HG03378 (cell line): ENCODE measurements around the gene TARBP1.
"Not testable (repeated sequence)": the region's sequence is repeated elsewhere in the genome, so short reads cannot be mapped to it uniquely, and the experiment has no call there.

Experiments used
- ATAC-seq: cut with Tn5 transposase; IDR thresholded peaks from one replicate; pipeline ENCODE4 v1.9.1; 2021; ENCODE audit warnings: mild to moderate bottlenecking, moderate library complexity; ENCODE audit not compliant: unreplicated experiment

Gene TARBP1

GRCh38 chr1:234478481-234479309 is at the start of gene TARBP1:
TARBP1 (minus strand) TSS chr1:234479179; CDS start chr1:234479103, 76 bp downstream.
- ATAC-seq, result peak; percentile 57

GRCh38 chr1:234528074-234528865 is 49.3 kb upstream of the TARBP1 start:
- ATAC-seq, result no peak

GRCh38 chr1:234527346-234527745 is 48.4 kb upstream of the TARBP1 start:
- ATAC-seq, result no peak

- ATAC-seq, result no peak
Observed at GRCh38 chr1:234526922-234527321, 47.9 kb upstream of the TARBP1 start.

- no peak for ATAC-seq
Observed at GRCh38 chr1:234525099-234525799, 46.3 kb upstream of the TARBP1 start.

GRCh38 chr1:234521836-234522235 is 42.9 kb upstream of the TARBP1 start:
- ATAC-seq, result no peak

- no peak for ATAC-seq
Observed at GRCh38 chr1:234520908-234521817, 42.2 kb upstream of the TARBP1 start.

GRCh38 chr1:234519506-234519905 is 40.5 kb upstream of the TARBP1 start:
- no peak for ATAC-seq

- no peak for ATAC-seq
Observed at GRCh38 chr1:234518876-234519275, 39.9 kb upstream of the TARBP1 start.

- ATAC-seq, result not testable (repeated sequence)
Observed at GRCh38 chr1:234518086-234518485, 39.1 kb upstream of the TARBP1 start.

- ATAC-seq, result no peak
Observed at GRCh38 chr1:234517110-234517802, 38.3 kb upstream of the TARBP1 start.

- ATAC-seq, result no peak
Observed at GRCh38 chr1:234515821-234516241, 36.9 kb upstream of the TARBP1 start.

GRCh38 chr1:234515411-234515810 is 36.4 kb upstream of the TARBP1 start:
- ATAC-seq, result no peak

- ATAC-seq, result no peak
Observed at GRCh38 chr1:234512451-234512861, 33.5 kb upstream of the TARBP1 start.

- ATAC-seq, result no peak
Observed at GRCh38 chr1:234509457-234510328, 30.7 kb upstream of the TARBP1 start.

GRCh38 chr1:234507626-234508387 is 28.8 kb upstream of the TARBP1 start:
- ATAC-seq, result no peak

- no peak for ATAC-seq
Observed at GRCh38 chr1:234507089-234507488, 28.1 kb upstream of the TARBP1 start.

GRCh38 chr1:234505769-234506102 is 26.8 kb upstream of the TARBP1 start:
- ATAC-seq, result no peak
